ENCODE results near the gene SERPINA12.

- TF ChIP-seq POLR2AphosphoS5 (IDR thresholded peaks at IDR 0.05; ENCODE audit: borderline replicate concordance, low read depth, low read length) = no peak
- no peak for TF ChIP-seq EZH2 (IDR thresholded peaks at IDR 0.05)
- TF ChIP-seq FOXP2 (optimal IDR thresholded peaks at IDR 0.05; ENCODE audit: control extremely low read depth, extremely low read length, insufficient read depth) = no peak
These were observed 6.6 kb upstream of the SERPINA12 start for GRCh38 chr14:94515856-94516255.

Data from SK-N-MC (cell line).